H9 (cell line): ENCODE measurements around the gene LSM7. TPM values are rescaled to one million over a fixed set of nuclear protein-coding genes. Genes with fewer than 3 reads are reported as not detected.

ENCODE experiments used
- DNase-seq: peaks from one replicate; pipeline ENCODE4 v3.0.0-alpha.2; 2017
- H2AFZ ChIP-seq: one replicate; pipeline ENCODE4 v1.6.1; 2013; ENCODE audit warnings: mild to moderate bottlenecking, low read length, control low read depth, moderate library complexity
- H2AK5ac ChIP-seq: 2 replicates; pipeline ENCODE4 v1.6.1; 2013; ENCODE audit warnings: low read length, control low read depth, mixed read lengths; ENCODE audit not compliant: insufficient read length
- H2BK120ac ChIP-seq: one replicate; pipeline ENCODE4 v1.6.1; 2013; ENCODE audit warnings: low read depth, mild to moderate bottlenecking, low read length, control low read depth, inconsistent platforms; ENCODE audit not compliant: poor library complexity, severe bottlenecking
- H2BK12ac ChIP-seq: 2 replicates; pipeline ENCODE4 v1.6.1; 2013; ENCODE audit warnings: low read length, control low read depth, mixed read lengths, low read depth; ENCODE audit not compliant: insufficient read length
- H2BK15ac ChIP-seq: 2 replicates; pipeline ENCODE4 v1.6.1; 2013; ENCODE audit warnings: low read depth, low read length, control low read depth
- H2BK20ac ChIP-seq: one replicate; pipeline ENCODE4 v1.6.1; 2013; ENCODE audit warnings: low read depth, mild to moderate bottlenecking, low read length, control low read depth, inconsistent platforms; ENCODE audit not compliant: poor library complexity, severe bottlenecking
- H2BK5ac ChIP-seq: 2 replicates; pipeline ENCODE4 v1.6.1; 2013; ENCODE audit warnings: low read length, control low read depth, mixed read lengths; ENCODE audit not compliant: insufficient read length
- H3K14ac ChIP-seq: 2 replicates; pipeline ENCODE4 v1.6.1; 2013; ENCODE audit warnings: low read length, control low read depth; ENCODE audit not compliant: insufficient read depth
- H3K18ac ChIP-seq: 2 replicates; pipeline ENCODE4 v1.6.1; 2013; ENCODE audit warnings: low read depth, mild to moderate bottlenecking, mixed read lengths, low read length, control low read depth; ENCODE audit not compliant: insufficient read length
- H3K23ac ChIP-seq: 2 replicates; pipeline ENCODE4 v1.6.1; 2013; ENCODE audit warnings: low read length, control low read depth, mixed read lengths, low read depth; ENCODE audit not compliant: insufficient read length
- H3K23me2 ChIP-seq: 2 replicates; pipeline ENCODE4 v1.6.1; 2013; ENCODE audit warnings: low read depth, mild to moderate bottlenecking, mixed read lengths, low read length, control low read depth; ENCODE audit not compliant: insufficient read length, poor library complexity, severe bottlenecking
- H3K27ac ChIP-seq: 2 replicates; pipeline ENCODE4 v1.5.1; 2013; ENCODE audit warnings: low read length, control low read depth, mixed read lengths, low read depth; ENCODE audit not compliant: insufficient read length
- H3K27me3 ChIP-seq: 2 replicates; pipeline ENCODE4 v1.6.1; 2013; ENCODE audit warnings: low read length, control low read depth, inconsistent platforms; ENCODE audit not compliant: insufficient read depth
- H3K4ac ChIP-seq: 2 replicates; pipeline ENCODE4 v1.6.1; 2013; ENCODE audit warnings: low read depth, mild to moderate bottlenecking, control low read depth, inconsistent platforms, low read length, moderate library complexity
- H3K4me1 ChIP-seq: 2 replicates; pipeline ENCODE4 v1.6.1; 2013; ENCODE audit warnings: low read length, control low read depth, inconsistent platforms; ENCODE audit not compliant: insufficient read depth
- H3K4me2 ChIP-seq: 2 replicates; pipeline ENCODE4 v1.6.1; 2013; ENCODE audit warnings: low read length, control low read depth, mixed read lengths; ENCODE audit not compliant: insufficient read length, insufficient read depth
- H3K56ac ChIP-seq: 2 replicates; pipeline ENCODE4 v1.6.1; 2013; ENCODE audit warnings: low read depth, mild to moderate bottlenecking, mixed read lengths, low read length, control low read depth; ENCODE audit not compliant: insufficient read length
- H3K79me1 ChIP-seq: 2 replicates; pipeline ENCODE4 v1.6.1; 2013; ENCODE audit warnings: low read depth, mild to moderate bottlenecking, moderate library complexity, low read length, control low read depth, inconsistent platforms; ENCODE audit not compliant: insufficient read depth, poor library complexity, severe bottlenecking
- H3K79me2 ChIP-seq: 2 replicates; pipeline ENCODE4 v1.6.1; 2013; ENCODE audit warnings: low read length, control low read depth, inconsistent platforms; ENCODE audit not compliant: insufficient read depth
- H3K9ac ChIP-seq: 2 replicates; pipeline ENCODE4 v1.6.1; 2013; ENCODE audit warnings: low read length, control low read depth, mixed read lengths; ENCODE audit not compliant: insufficient read length; ENCODE audit errors: extremely low read depth
- H3K9me3 ChIP-seq: one replicate; pipeline ENCODE4 v1.6.1; 2013; ENCODE audit warnings: low read depth, low read length, inconsistent platforms; ENCODE audit not compliant: control insufficient read depth
- H3T11ph ChIP-seq: one replicate; pipeline ENCODE4 v1.6.1; 2013; ENCODE audit warnings: mild to moderate bottlenecking, low read length, control low read depth, inconsistent platforms
- H4K20me1 ChIP-seq: one replicate; pipeline ENCODE4 v1.6.1; 2013; ENCODE audit not compliant: control insufficient read depth, insufficient read length, insufficient read depth
- H4K5ac ChIP-seq: 2 replicates; pipeline ENCODE4 v1.6.1; 2013; ENCODE audit warnings: low read depth, mild to moderate bottlenecking, mixed read lengths, low read length, control low read depth; ENCODE audit not compliant: insufficient read length
- H4K8ac ChIP-seq: replicated peaks from 2 replicates; pipeline ENCODE4 v1.6.1; 2013; ENCODE audit warnings: low read length, control low read depth, mixed read lengths, low read depth; ENCODE audit not compliant: insufficient read length
- H4K91ac ChIP-seq: 2 replicates; pipeline ENCODE4 v1.6.1; 2013; ENCODE audit warnings: low read depth, mild to moderate bottlenecking, moderate library complexity, mixed read lengths, low read length, control low read depth; ENCODE audit not compliant: insufficient read length
- H3K27ac Mint-ChIP-seq, 3 experiments: 2 replicates in 2 of 3; 3 replicates in 1 of 3; pipeline ENCODE4 v1.8.0; 2020 to 2021; ENCODE audit warnings: mixed read lengths in 3 of 3, mild to moderate bottlenecking in 1 of 3, moderate library complexity in 1 of 3
- H3K27me3 Mint-ChIP-seq: 2 replicates; pipeline ENCODE4 v1.8.0; 2021; ENCODE audit warnings: low read depth, mild to moderate bottlenecking, moderate library complexity, mixed read lengths
- H3K36me3 Mint-ChIP-seq, 3 experiments: 2 replicates in 2 of 3; 3 replicates in 1 of 3; pipeline ENCODE4 v1.8.0; 2020 to 2021; ENCODE audit warnings: low read depth in 3 of 3, mixed read lengths in 3 of 3; ENCODE audit not compliant: insufficient read depth in 1 of 3
- H3K4me1 Mint-ChIP-seq, 2 experiments: 2 replicates each; pipeline ENCODE4 v1.8.0; 2020; ENCODE audit warnings: mixed read lengths in 2 of 2
- H3K4me3 Mint-ChIP-seq, 2 experiments: 2 replicates in 1 of 2; 3 replicates in 1 of 2; pipeline ENCODE4 v1.8.0; 2020 to 2021; ENCODE audit warnings: mild to moderate bottlenecking in 2 of 2, mixed read lengths in 2 of 2, moderate library complexity in 1 of 2
- H3K9me3 Mint-ChIP-seq, 2 experiments: 2 replicates in 1 of 2; 3 replicates in 1 of 2; pipeline ENCODE4 v1.8.0; 2020; ENCODE audit warnings: mild to moderate bottlenecking in 2 of 2, mixed read lengths in 2 of 2, moderate library complexity in 1 of 2
- CTCF ChIP-seq: fragments of 200-600 bp; sonication (generic); conservative IDR thresholded peaks from 3 replicates; pipeline ENCODE4 v1.8.0; 2021; ENCODE audit warnings: antibody characterized with exemption, mild to moderate bottlenecking
- WGBS: extraction: QIAGEN DNeasy Blood & Tissue Kit; methylation state at CpG from one replicate; pipeline ENCODE4 v1.1.7; 2013; ENCODE audit warnings: missing lambda C conversion rate, low lambda C conversion rate, mixed read lengths; ENCODE audit not compliant: insufficient read length; ENCODE audit errors: extremely low coverage; 5-methylcytosine and 5-hydroxymethylcytosine counted together
- total RNA-seq: library from RNA; stranded (reverse); gene quantifications from 2 replicates; pipeline ENCODE4 v1.2.1, GENCODE V29; 2021

LSM7 gene
- total RNA-seq, 1 experiment from 2014 or later = 187 TPM

- Histone ChIP-seq H4K8ac (no peak overlapping the region), H4K5ac (no peak overlapping the region), H3K27ac (no peak overlapping the region), H3K23me2 (no peaks in the 10 kb centered on the region), H3K4me1 (peaks cover 5% of the 10 kb centered on the region; the same call in 1 of the 2 replicates), H2BK120ac (no peak overlapping the region), H3K14ac (no peak overlapping the region), H3K18ac (no peak overlapping the region), H4K20me1 (peaks cover 2% of the 10 kb centered on the region), H2BK12ac (no peak overlapping the region), H3T11ph (no peak overlapping the region), H3K9me3 (no peaks in the 10 kb centered on the region), H4K91ac (no peak overlapping the region), H3K4me2 (no peak overlapping the region), H3K4ac (no peak overlapping the region), H2BK20ac (no peak overlapping the region), H3K9ac (no peak overlapping the region), H3K56ac (no peak overlapping the region), H3K79me2 (peaks cover 4% of the 10 kb centered on the region; the same call in 1 of the 2 replicates), H2BK15ac (no peak overlapping the region), H2BK5ac (no peak overlapping the region), H2AFZ (no peak overlapping the region), H3K27me3 (no peaks in the 10 kb centered on the region), H3K23ac (no peak overlapping the region), H3K79me1 (peaks cover 2% of the 10 kb centered on the region), H2AK5ac (no peak overlapping the region)
- Mint-ChIP-seq H3K36me3 (peaks cover 5 to 19% (median 7%) of the 10 kb centered on the region in 3 experiments), H3K9me3 (peaks cover 3 to 6% of the 10 kb centered on the region in 2 experiments; a peak in 4 of 5 replicates), H3K4me3 (peak overlapping the region in 1 of 2 experiments; percentile 38; a peak in 2 of 5 replicates), H3K27me3 (no peaks in the 10 kb centered on the region), H3K27ac (no peak overlapping the region), H3K4me1 (peaks cover 17 to 36% of the 10 kb centered on the region in 2 experiments)
- no peak for TF ChIP-seq CTCF
- no CpG with 5 or more reads among the region's 26 CpGs for WGBS
- no peak for DNase-seq
Measured at GRCh38 chr19:2334986-2335846, 6.8 kb upstream of the LSM7 start.
